ENCODE results near the gene TMEM229B.

DNA sequence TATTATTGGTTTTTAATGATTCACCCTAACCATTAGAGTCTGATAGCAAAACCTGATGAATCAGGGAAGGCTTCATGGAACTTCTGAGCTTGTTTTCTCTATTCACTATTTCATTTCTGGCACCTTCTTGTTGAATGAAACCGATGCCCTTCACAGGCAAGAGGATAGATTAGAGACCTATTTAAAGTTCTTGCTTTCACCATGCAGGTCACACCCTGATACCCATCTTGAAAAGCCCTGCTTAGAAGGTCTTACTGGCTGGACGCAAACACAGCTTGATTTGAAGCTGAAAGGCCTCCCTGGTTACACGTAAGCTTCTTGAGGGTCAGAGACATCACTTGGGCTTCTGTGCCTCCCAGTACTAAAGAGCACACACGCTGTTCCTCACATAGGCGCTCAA, 29.2 kb downstream of the TMEM229B start:
- TF ChIP-seq MAFK (IDR thresholded peaks at IDR 0.05; ENCODE audit: partially characterized antibody) (no peak), FOSB (CRISPR knock-in tag; IDR thresholded peaks at IDR 0.05) (no peak), MYC (IDR thresholded peaks at IDR 0.05; ENCODE audit: borderline replicate concordance, low read length) (no peak), HDAC2 (IDR thresholded peaks at IDR 0.05) (no peak), BHLHE40 (IDR thresholded peaks at IDR 0.05; ENCODE audit: low read depth, low read length) (no peak), POLR2A (IDR thresholded peaks at IDR 0.05; ENCODE audit: low read length) (no peak), SMC3 (IDR thresholded peaks at IDR 0.05) (no peak)
- TF ChIP-seq, protein P1, sequence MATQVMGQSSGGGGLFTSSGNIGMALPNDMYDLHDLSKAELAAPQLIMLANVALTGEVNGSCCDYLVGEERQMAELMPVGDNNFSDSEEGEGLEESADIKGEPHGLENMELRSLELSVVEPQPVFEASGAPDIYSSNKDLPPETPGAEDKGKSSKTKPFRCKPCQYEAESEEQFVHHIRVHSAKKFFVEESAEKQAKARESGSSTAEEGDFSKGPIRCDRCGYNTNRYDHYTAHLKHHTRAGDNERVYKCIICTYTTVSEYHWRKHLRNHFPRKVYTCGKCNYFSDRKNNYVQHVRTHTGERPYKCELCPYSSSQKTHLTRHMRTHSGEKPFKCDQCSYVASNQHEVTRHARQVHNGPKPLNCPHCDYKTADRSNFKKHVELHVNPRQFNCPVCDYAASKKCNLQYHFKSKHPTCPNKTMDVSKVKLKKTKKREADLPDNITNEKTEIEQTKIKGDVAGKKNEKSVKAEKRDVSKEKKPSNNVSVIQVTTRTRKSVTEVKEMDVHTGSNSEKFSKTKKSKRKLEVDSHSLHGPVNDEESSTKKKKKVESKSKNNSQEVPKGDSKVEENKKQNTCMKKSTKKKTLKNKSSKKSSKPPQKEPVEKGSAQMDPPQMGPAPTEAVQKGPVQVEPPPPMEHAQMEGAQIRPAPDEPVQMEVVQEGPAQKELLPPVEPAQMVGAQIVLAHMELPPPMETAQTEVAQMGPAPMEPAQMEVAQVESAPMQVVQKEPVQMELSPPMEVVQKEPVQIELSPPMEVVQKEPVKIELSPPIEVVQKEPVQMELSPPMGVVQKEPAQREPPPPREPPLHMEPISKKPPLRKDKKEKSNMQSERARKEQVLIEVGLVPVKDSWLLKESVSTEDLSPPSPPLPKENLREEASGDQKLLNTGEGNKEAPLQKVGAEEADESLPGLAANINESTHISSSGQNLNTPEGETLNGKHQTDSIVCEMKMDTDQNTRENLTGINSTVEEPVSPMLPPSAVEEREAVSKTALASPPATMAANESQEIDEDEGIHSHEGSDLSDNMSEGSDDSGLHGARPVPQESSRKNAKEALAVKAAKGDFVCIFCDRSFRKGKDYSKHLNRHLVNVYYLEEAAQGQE (IDR thresholded peaks at IDR 0.05): no peak
- TF ChIP-seq, protein P2, sequence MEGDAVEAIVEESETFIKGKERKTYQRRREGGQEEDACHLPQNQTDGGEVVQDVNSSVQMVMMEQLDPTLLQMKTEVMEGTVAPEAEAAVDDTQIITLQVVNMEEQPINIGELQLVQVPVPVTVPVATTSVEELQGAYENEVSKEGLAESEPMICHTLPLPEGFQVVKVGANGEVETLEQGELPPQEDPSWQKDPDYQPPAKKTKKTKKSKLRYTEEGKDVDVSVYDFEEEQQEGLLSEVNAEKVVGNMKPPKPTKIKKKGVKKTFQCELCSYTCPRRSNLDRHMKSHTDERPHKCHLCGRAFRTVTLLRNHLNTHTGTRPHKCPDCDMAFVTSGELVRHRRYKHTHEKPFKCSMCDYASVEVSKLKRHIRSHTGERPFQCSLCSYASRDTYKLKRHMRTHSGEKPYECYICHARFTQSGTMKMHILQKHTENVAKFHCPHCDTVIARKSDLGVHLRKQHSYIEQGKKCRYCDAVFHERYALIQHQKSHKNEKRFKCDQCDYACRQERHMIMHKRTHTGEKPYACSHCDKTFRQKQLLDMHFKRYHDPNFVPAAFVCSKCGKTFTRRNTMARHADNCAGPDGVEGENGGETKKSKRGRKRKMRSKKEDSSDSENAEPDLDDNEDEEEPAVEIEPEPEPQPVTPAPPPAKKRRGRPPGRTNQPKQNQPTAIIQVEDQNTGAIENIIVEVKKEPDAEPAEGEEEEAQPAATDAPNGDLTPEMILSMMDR (IDR thresholded peaks at IDR 0.05): no peak
- TF ChIP-seq, protein P3, sequence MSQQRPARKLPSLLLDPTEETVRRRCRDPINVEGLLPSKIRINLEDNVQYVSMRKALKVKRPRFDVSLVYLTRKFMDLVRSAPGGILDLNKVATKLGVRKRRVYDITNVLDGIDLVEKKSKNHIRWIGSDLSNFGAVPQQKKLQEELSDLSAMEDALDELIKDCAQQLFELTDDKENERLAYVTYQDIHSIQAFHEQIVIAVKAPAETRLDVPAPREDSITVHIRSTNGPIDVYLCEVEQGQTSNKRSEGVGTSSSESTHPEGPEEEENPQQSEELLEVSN (IDR thresholded peaks at IDR 0.05; ENCODE audit: borderline replicate concordance, low read depth): no peak

Measured in A549 (cell line).